Progenitor cell of endocrine pancreas (in vitro differentiated cells): ENCODE data around the gene LPCAT2. TPM values are rescaled to one million over a fixed set of nuclear protein-coding genes. Genes with fewer than 3 reads are reported as not detected.
A peak's percentile ranks its signal among the peaks of the same experiment; 100 is the strongest.

ENCODE experiments used
- DNase-seq: peaks from one replicate; pipeline ENCODE4 v3.0.0; 2021; ENCODE audit warnings: low spot score; ENCODE audit not compliant: unreplicated experiment
- H3K27ac Mint-ChIP-seq: 2 replicates; pipeline ENCODE4 v1.8.0; 2021; ENCODE audit warnings: mild to moderate bottlenecking, moderate library complexity, mixed read lengths
- H3K27me3 Mint-ChIP-seq: 2 replicates; pipeline ENCODE4 v1.8.0; 2021; ENCODE audit warnings: mixed read lengths
- H3K36me3 Mint-ChIP-seq: 2 replicates; pipeline ENCODE4 v1.8.0; 2022; ENCODE audit warnings: mixed read lengths; ENCODE audit not compliant: insufficient read depth
- H3K4me1 Mint-ChIP-seq: 2 replicates; pipeline ENCODE4 v1.8.0; 2021; ENCODE audit warnings: low read depth, mixed read lengths
- H3K4me3 Mint-ChIP-seq: 2 replicates; pipeline ENCODE4 v1.8.0; 2021; ENCODE audit warnings: low read depth, mild to moderate bottlenecking, moderate library complexity, mixed read lengths
- H3K9me3 Mint-ChIP-seq: 2 replicates; pipeline ENCODE4 v1.8.0; 2021; ENCODE audit warnings: low read depth, mixed read lengths
- CTCF ChIP-seq: fragments of 200-600 bp; sonication (generic); IDR thresholded peaks from one replicate; pipeline ENCODE4 v1.5.0; 2021; ENCODE audit warnings: antibody characterized with exemption, mild to moderate bottlenecking; ENCODE audit not compliant: unreplicated experiment
- total RNA-seq: library from RNA; stranded (reverse); gene quantifications from 2 replicates; pipeline ENCODE4 v1.2.1, GENCODE V29; 2021

The LPCAT2 gene
- total RNA-seq, 1 donor from 2014 or later: 3.2 TPM

GRCh38 chr16:55482056-55482455 lies 26.8 kb upstream of the LPCAT2 start:
- Mint-ChIP-seq H3K27ac (no peak overlapping the region), H3K4me1 (peaks cover 7% of the 10 kb centered on the region), H3K9me3 (no peaks in the 10 kb centered on the region), H3K36me3 (no peaks in the 10 kb centered on the region), H3K4me3 (no peak overlapping the region), H3K27me3 (peaks cover 48% of the 10 kb centered on the region)
- DNase-seq: no peak
- TF ChIP-seq CTCF: no peak

DNA sequence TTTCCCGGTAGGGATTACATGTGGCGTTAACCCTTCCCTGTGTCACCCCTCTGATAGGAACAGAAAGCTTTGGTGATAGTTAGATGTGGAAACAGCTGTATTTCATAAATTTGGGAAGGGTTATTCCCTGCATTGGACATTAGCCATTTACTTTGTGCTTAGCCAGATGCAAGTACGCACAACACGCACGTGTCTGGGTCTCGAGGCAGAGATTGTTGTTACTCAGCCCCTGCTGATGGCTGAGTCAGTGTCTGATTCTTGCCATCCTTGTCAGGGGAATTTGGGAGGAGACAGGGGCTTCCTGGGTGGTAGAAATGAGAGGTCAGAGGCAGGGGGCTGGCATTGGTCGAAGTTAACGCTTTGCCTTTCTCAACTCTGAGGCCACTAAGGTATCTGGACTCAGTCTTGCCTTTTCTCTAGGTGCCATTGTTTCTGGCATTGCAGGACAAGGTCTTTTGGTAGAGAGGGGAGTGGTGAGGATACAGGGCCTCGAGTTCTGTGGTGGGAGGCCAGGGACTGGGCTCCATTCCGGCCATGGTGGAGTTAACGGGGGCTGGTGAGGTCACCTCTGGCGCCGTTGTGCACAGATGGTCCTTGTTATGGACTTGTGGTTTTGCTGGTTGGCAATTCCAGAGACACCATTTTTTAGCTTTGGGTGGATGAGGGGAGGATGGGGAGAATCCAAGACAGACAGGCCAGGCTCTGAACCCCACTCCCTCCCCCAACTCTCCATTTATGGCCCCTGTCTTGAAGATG lies 21.6 kb upstream of the LPCAT2 start:
- H3K27ac Mint-ChIP-seq: no peak overlapping the region
- H3K9me3 Mint-ChIP-seq: no peaks in the 10 kb centered on the region
- no peak for TF ChIP-seq CTCF
- DNase-seq: no peak
- peaks cover under 1% of the 10 kb centered on the region for H3K27me3 Mint-ChIP-seq
- peaks cover 1% of the 10 kb centered on the region for H3K4me1 Mint-ChIP-seq
- no peaks in the 10 kb centered on the region for H3K36me3 Mint-ChIP-seq
- H3K4me3 Mint-ChIP-seq: no peak overlapping the region

DNA sequence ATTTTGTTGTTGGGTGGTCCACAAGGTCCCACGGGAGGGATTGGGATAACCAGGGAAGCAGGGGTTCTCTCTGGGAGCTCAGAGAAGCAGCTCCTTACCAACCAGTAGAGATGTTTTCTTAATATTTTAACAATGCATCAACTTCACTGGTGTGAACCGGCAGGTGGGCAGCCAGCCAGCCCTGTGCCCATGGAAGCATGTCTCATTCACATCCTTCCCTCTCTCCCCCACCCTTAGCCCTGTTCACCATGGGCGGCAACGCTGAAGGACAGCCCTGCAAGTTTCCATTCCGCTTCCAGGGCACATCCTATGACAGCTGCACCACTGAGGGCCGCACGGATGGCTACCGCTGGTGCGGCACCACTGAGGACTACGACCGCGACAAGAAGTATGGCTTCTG lies 20.6 kb upstream of the LPCAT2 start:
- Mint-ChIP-seq H3K9me3 (no peaks in the 10 kb centered on the region), H3K27me3 (no peaks in the 10 kb centered on the region), H3K4me3 (no peak overlapping the region), H3K4me1 (peaks cover 1% of the 10 kb centered on the region), H3K36me3 (no peaks in the 10 kb centered on the region), H3K27ac (no peak overlapping the region)
- TF ChIP-seq CTCF: no peak
- no peak for DNase-seq

DNA sequence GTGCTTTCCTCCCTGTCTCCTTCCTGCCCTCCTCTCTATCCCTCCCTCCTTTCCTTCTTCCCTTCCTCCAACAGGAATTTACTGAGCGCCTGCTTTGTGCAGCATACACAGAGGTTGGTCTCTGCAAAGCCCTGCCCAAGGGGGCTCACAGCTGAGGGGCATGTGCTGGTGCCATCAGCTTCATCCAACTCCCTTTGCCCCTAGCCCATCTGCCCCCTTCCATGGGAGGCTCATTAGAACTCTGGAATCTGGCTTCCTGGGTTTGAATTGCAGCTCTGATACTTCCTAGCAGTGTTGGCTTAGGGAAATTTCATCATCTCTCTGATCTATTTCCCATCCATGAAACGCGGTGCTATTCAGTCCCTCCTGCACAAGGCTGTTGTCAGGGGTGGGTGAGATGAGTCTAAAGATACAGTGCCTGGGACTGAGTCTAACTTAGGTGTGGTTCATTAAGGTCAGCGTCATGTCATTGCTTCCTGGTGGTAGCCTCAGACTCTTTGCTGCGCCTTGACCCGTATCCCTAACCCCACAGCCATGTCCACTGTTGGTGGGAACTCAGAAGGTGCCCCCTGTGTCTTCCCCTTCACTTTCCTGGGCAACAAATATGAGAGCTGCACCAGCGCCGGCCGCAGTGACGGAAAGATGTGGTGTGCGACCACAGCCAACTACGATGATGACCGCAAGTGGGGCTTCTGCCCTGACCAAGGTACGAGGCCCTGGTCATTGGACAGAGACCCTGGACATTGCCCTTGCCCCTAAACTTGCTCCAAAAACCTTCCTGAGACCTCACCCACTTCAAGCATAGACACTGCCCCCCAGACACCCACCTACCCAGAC lies 19.5 kb upstream of the LPCAT2 start:
- no peak for TF ChIP-seq CTCF

DNA sequence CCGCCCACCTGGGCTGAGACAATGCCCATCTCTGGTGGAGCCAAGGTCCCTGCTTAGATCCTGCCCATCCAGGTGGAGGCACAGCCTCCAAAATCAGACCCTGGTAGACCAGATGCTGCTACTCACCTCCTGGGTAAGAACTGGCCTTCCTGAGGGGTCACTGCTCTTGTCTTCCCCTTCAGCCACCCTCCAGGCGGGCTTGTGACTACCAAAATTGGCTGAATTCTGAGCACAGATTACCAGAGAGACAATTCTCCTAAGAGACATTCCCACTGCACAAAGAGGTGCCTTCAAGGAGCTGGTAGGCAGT lies 19.0 kb upstream of the LPCAT2 start:
- no peak for DNase-seq
- Mint-ChIP-seq H3K27ac (peak overlapping the region; percentile 8), H3K27me3 (no peaks in the 10 kb centered on the region), H3K36me3 (no peaks in the 10 kb centered on the region), H3K4me3 (no peak overlapping the region), H3K4me1 (peaks cover 1% of the 10 kb centered on the region), H3K9me3 (no peaks in the 10 kb centered on the region)
- TF ChIP-seq CTCF: no peak

More for the DNA sequence above, 19.5 kb upstream of the LPCAT2 start:
- Mint-ChIP-seq H3K9me3 (no peaks in the 10 kb centered on the region), H3K36me3 (no peaks in the 10 kb centered on the region), H3K27ac (no peak overlapping the region), H3K4me3 (no peak overlapping the region), H3K4me1 (peaks cover 1% of the 10 kb centered on the region), H3K27me3 (no peaks in the 10 kb centered on the region)
- no peak for DNase-seq
